CD4-positive, alpha-beta T cell (primary cell): ENCODE results near the gene BICDL2. TPM values are rescaled to one million over a fixed set of nuclear protein-coding genes. Genes with fewer than 3 reads are reported as not detected.
A peak's percentile ranks its signal among the peaks of the same experiment; 100 is the strongest.

Experiments used
- ATAC-seq: fragments of 200-7000 bp; cut with Tn5 transposase; one replicate; pipeline ENCODE4 v1.10.0; 2022; ENCODE audit warnings: mild to moderate bottlenecking; ENCODE audit not compliant: poor library complexity
- CTCF ChIA-PET: fragments of 350-600 bp; sonication (Branson Sonifier 250); formaldehyde crosslinking; loops from one replicate; lab custom pipeline; 2021; ENCODE audit warnings: antibody characterized with exemption, inconsistent platforms; lab: Charles Lee
- POLR2A ChIA-PET: fragments of 350-600 bp; sonication (Branson Sonifier 250); formaldehyde crosslinking; loops from one replicate; lab custom pipeline; 2021; ENCODE audit warnings: antibody characterized with exemption, inconsistent platforms; lab: Charles Lee
- DNase-seq, 14 experiments: peaks; one replicate each; pipeline ENCODE4 v3.0.0-alpha.2; 2013 to 2020; ENCODE audit warnings: mixed read lengths in 2 of 14
- H3K27ac ChIP-seq, 2 donors: one replicate each; pipeline versions ENCODE4 v1.5.1 to v1.7.0; 2013; ENCODE audit warnings: low read length in 2 of 2, low read depth in 1 of 2, mild to moderate bottlenecking in 1 of 2
- H3K27me3 ChIP-seq, 2 experiments: 1 replicate in 1 of 2; 2 replicates in 1 of 2; pipeline versions ENCODE4 v1.6.1 to v1.7.0; 2013; ENCODE audit warnings: low read length in 2 of 2, control low read depth in 1 of 2, mild to moderate bottlenecking in 1 of 2, moderate library complexity in 1 of 2; ENCODE audit not compliant: insufficient read depth in 2 of 2, control insufficient read depth in 1 of 2
- H3K36me3 ChIP-seq: one replicate; pipeline ENCODE4 v1.6.1; 2013; ENCODE audit warnings: low read length, control low read depth; ENCODE audit not compliant: insufficient read depth
- H3K4me1 ChIP-seq: one replicate; pipeline ENCODE4 v1.6.1; 2013; ENCODE audit warnings: low read length, control low read depth; ENCODE audit not compliant: insufficient read depth
- H3K4me3 ChIP-seq: one replicate; pipeline ENCODE4 v1.5.1; 2013; ENCODE audit warnings: mild to moderate bottlenecking, low read length, moderate library complexity
- H3K9me3 ChIP-seq, 2 experiments: 1 replicate in 1 of 2; 2 replicates in 1 of 2; pipeline versions ENCODE4 v1.6.1 to v1.7.0; 2013; ENCODE audit warnings: low read length in 2 of 2, mild to moderate bottlenecking in 2 of 2, control low read depth in 1 of 2, moderate library complexity in 1 of 2; ENCODE audit not compliant: control insufficient read depth in 1 of 2, insufficient read depth in 1 of 2
- H3K27ac Mint-ChIP-seq: one replicate; pipeline ENCODE4 v1.8.0; 2020; ENCODE audit warnings: mixed read lengths
- H3K27me3 Mint-ChIP-seq: one replicate; pipeline ENCODE4 v1.8.0; 2021; ENCODE audit warnings: mixed read lengths
- H3K36me3 Mint-ChIP-seq: one replicate; pipeline ENCODE4 v1.8.0; 2021; ENCODE audit warnings: low read depth, mixed read lengths
- H3K4me1 Mint-ChIP-seq: one replicate; pipeline ENCODE4 v1.8.0; 2021; ENCODE audit warnings: low read depth, mixed read lengths
- H3K4me3 Mint-ChIP-seq: one replicate; pipeline ENCODE4 v1.8.0; 2020; ENCODE audit warnings: mild to moderate bottlenecking, mixed read lengths
- H3K9me3 Mint-ChIP-seq: one replicate; pipeline ENCODE4 v1.8.0; 2020; ENCODE audit warnings: mixed read lengths
- CTCF ChIP-seq: fragments of 200-600 bp; IDR thresholded peaks from one replicate; pipeline ENCODE4 v1.8.0; 2022; ENCODE audit warnings: antibody characterized with exemption, mild to moderate bottlenecking
- intact Hi-C, 2 experiments: fragments of 100-400 bp; cut with DNase I in 1 of 2; cut with micrococcal nuclease in 1 of 2; formaldehyde crosslinking; loops; one replicate each; pipeline versions ENCODE4 v1.15.1 to v1.9.0; 2023 to 2025; cut with DNase I, micrococcal nuclease
- total RNA-seq, 174 experiments: library from RNA in 2 of 174; stranded (reverse) in 2 of 174; gene quantifications; one replicate each; pipeline ENCODE4 v1.2.3 and lab custom pipeline; 2021 to 2026

BICDL2 gene
- total RNA-seq, 2 experiments from 2014 or later, result not detected

- ChIA-PET POLR2A (interaction anchor here (0.7 to 4.5 kb wide), 11 partner anchors 7 to 253 kb away, joined by 3 to 24 read pairs (median 5); partner anchors contain the start of genes HCFC1R1, PKMYT1, THOC6 and TNFRSF12A), CTCF (interaction anchor here (0.9 to 9.0 kb wide), 10 partner anchors 14 to 103 kb away, joined by 3 to 181 read pairs (median 12); partner anchors contain the start of genes MMP25, PKMYT1 and ZSCAN10)
- no peak for TF ChIP-seq CTCF
- no peak overlapping the region for H3K4me3 ChIP-seq
- H3K36me3 ChIP-seq, result peaks cover 20% of the 10 kb centered on the region
- H3K4me1 Mint-ChIP-seq, result peaks cover 27% of the 10 kb centered on the region
- no peak overlapping the region for H3K27ac ChIP-seq
- H3K4me1 ChIP-seq, result peaks cover 35% of the 10 kb centered on the region
- no peak overlapping the region for H3K27ac Mint-ChIP-seq
- H3K9me3 Mint-ChIP-seq, result no peaks in the 10 kb centered on the region
- H3K9me3 ChIP-seq, result peaks cover 0 to 13% of the 10 kb centered on the region in 2 experiments
- peaks cover 18% of the 10 kb centered on the region for H3K36me3 Mint-ChIP-seq
- DNase-seq, result peak in 1 of 14 experiments; percentile 37
- intact Hi-C loops, result no loop called here
- H3K4me3 Mint-ChIP-seq, result peak overlapping the region; percentile 52
- peaks cover 47 to 48% of the 10 kb centered on the region in 2 experiments for H3K27me3 ChIP-seq
- H3K27me3 Mint-ChIP-seq, result peaks cover 54% of the 10 kb centered on the region
- no peak for ATAC-seq
Measured at GRCh38 chr16:3030222-3031212, 6.2 kb downstream of the BICDL2 start.

- peaks cover 46% of the 10 kb centered on the region for H3K27me3 Mint-ChIP-seq
- peak in 6 of 14 experiments; percentile 30 to 73 (median 50) for DNase-seq
- peaks cover 0 to 9% of the 10 kb centered on the region in 2 experiments for H3K9me3 ChIP-seq
- peak; percentile 32 for ATAC-seq
- TF ChIP-seq CTCF, result no peak
- peaks cover 27% of the 10 kb centered on the region for H3K4me1 Mint-ChIP-seq
- H3K27me3 ChIP-seq, result peaks cover 40 to 44% of the 10 kb centered on the region in 2 experiments
- peak overlapping the region; percentile 52 for H3K4me3 Mint-ChIP-seq
- ChIA-PET POLR2A (interaction anchor here (0.7 to 4.5 kb wide), 8 partner anchors 9 to 129 kb away, joined by 3 to 24 read pairs (median 5); partner anchors contain the start of genes PKMYT1 and TNFRSF12A), CTCF (interaction anchor here (1.7 to 9.0 kb wide), 5 partner anchors 24 to 102 kb away, joined by 4 to 181 read pairs (median 13); no protein-coding TSS in a partner anchor)
- H3K36me3 Mint-ChIP-seq, result peaks cover 18% of the 10 kb centered on the region
- H3K4me3 ChIP-seq, result peak overlapping the region; percentile 12
- intact Hi-C loops, result loop anchor here (2.0 to 10.0 kb wide), 2 partner anchors 27 to 425 kb away; no protein-coding TSS in a partner anchor
- no peak overlapping the region for H3K27ac Mint-ChIP-seq
- H3K36me3 ChIP-seq, result peaks cover 20% of the 10 kb centered on the region
- H3K9me3 Mint-ChIP-seq, result no peaks in the 10 kb centered on the region
- no peak overlapping the region for H3K27ac ChIP-seq
- H3K4me1 ChIP-seq, result peaks cover 41% of the 10 kb centered on the region
Measured at GRCh38 chr16:3029491-3030221, 7.1 kb downstream of the BICDL2 start.
